HL-60 (cell line): ENCODE results near the gene LRCOL1.

Experiments used
- CTCF ChIP-seq: IDR thresholded peaks from one replicate; pipeline ENCODE4 v1.5.1; 2011; ENCODE audit warnings: low read length, control low read depth, inconsistent platforms; ENCODE audit not compliant: insufficient read depth
- REST ChIP-seq: IDR thresholded peaks from 2 replicates; pipeline ENCODE4 v1.6.1; 2012; ENCODE audit warnings: low read depth; ENCODE audit not compliant: insufficient replicate concordance

- no peak for TF ChIP-seq CTCF
- no peak for TF ChIP-seq REST
Observed at GRCh38 chr12:132579744-132580143, 30.6 kb downstream of the LRCOL1 start.
